ENCODE data around the gene BEND7. TPM values are rescaled to one million over a fixed set of nuclear protein-coding genes. Genes with fewer than 3 reads are reported as not detected.

BEND7 gene
- total and polyA plus RNA-seq, 2 of the 8 experiments (the other 6 are each of a cell fraction or from before 2014, with no cell fraction given): 1.9 to 8.2 TPM

DNA sequence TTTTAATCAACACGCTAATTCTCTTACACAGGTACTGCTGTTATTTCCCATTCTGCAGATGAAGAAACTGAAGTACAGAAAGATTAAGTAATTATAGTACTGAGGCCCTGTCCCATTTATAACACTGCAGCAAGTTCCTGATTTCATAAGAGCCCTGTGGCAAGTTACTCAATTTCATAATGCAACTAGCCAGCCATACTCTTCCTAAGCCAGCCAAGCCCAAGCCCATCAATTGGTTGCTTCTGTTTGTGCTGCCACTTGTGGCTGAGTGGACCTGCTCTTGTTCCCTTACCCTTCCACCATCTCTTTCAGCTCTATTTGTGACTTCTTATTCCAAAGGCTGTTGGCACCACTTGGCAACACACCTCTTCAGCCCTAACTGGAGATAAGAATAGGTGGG is 38.2 kb upstream of the BEND7 start (continued):
- TF ChIP-seq, protein P1, sequence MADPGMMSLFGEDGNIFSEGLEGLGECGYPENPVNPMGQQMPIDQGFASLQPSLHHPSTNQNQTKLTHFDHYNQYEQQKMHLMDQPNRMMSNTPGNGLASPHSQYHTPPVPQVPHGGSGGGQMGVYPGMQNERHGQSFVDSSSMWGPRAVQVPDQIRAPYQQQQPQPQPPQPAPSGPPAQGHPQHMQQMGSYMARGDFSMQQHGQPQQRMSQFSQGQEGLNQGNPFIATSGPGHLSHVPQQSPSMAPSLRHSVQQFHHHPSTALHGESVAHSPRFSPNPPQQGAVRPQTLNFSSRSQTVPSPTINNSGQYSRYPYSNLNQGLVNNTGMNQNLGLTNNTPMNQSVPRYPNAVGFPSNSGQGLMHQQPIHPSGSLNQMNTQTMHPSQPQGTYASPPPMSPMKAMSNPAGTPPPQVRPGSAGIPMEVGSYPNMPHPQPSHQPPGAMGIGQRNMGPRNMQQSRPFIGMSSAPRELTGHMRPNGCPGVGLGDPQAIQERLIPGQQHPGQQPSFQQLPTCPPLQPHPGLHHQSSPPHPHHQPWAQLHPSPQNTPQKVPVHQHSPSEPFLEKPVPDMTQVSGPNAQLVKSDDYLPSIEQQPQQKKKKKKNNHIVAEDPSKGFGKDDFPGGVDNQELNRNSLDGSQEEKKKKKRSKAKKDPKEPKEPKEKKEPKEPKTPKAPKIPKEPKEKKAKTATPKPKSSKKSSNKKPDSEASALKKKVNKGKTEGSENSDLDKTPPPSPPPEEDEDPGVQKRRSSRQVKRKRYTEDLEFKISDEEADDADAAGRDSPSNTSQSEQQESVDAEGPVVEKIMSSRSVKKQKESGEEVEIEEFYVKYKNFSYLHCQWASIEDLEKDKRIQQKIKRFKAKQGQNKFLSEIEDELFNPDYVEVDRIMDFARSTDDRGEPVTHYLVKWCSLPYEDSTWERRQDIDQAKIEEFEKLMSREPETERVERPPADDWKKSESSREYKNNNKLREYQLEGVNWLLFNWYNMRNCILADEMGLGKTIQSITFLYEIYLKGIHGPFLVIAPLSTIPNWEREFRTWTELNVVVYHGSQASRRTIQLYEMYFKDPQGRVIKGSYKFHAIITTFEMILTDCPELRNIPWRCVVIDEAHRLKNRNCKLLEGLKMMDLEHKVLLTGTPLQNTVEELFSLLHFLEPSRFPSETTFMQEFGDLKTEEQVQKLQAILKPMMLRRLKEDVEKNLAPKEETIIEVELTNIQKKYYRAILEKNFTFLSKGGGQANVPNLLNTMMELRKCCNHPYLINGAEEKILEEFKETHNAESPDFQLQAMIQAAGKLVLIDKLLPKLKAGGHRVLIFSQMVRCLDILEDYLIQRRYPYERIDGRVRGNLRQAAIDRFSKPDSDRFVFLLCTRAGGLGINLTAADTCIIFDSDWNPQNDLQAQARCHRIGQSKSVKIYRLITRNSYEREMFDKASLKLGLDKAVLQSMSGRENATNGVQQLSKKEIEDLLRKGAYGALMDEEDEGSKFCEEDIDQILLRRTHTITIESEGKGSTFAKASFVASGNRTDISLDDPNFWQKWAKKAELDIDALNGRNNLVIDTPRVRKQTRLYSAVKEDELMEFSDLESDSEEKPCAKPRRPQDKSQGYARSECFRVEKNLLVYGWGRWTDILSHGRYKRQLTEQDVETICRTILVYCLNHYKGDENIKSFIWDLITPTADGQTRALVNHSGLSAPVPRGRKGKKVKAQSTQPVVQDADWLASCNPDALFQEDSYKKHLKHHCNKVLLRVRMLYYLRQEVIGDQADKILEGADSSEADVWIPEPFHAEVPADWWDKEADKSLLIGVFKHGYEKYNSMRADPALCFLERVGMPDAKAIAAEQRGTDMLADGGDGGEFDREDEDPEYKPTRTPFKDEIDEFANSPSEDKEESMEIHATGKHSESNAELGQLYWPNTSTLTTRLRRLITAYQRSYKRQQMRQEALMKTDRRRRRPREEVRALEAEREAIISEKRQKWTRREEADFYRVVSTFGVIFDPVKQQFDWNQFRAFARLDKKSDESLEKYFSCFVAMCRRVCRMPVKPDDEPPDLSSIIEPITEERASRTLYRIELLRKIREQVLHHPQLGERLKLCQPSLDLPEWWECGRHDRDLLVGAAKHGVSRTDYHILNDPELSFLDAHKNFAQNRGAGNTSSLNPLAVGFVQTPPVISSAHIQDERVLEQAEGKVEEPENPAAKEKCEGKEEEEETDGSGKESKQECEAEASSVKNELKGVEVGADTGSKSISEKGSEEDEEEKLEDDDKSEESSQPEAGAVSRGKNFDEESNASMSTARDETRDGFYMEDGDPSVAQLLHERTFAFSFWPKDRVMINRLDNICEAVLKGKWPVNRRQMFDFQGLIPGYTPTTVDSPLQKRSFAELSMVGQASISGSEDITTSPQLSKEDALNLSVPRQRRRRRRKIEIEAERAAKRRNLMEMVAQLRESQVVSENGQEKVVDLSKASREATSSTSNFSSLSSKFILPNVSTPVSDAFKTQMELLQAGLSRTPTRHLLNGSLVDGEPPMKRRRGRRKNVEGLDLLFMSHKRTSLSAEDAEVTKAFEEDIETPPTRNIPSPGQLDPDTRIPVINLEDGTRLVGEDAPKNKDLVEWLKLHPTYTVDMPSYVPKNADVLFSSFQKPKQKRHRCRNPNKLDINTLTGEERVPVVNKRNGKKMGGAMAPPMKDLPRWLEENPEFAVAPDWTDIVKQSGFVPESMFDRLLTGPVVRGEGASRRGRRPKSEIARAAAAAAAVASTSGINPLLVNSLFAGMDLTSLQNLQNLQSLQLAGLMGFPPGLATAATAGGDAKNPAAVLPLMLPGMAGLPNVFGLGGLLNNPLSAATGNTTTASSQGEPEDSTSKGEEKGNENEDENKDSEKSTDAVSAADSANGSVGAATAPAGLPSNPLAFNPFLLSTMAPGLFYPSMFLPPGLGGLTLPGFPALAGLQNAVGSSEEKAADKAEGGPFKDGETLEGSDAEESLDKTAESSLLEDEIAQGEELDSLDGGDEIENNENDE (IDR thresholded peaks at IDR 0.05; ENCODE audit: insufficient replicate concordance, low read length): no peak
- TF ChIP-seq JUND (IDR thresholded peaks at IDR 0.05; ENCODE audit: low read length) (no peak), TCF12 (IDR thresholded peaks at IDR 0.05; ENCODE audit: low read depth, low read length) (no peak), JUN (IDR thresholded peaks at IDR 0.05; ENCODE audit: low read depth, low read length) (no peak), TAF1 (IDR thresholded peaks at IDR 0.05; ENCODE audit: low read depth, low read length) (no peak), RBBP5 (IDR thresholded peaks at IDR 0.05; ENCODE audit: borderline replicate concordance, low read depth, low read length) (no peak), MAFK (IDR thresholded peaks at IDR 0.05; ENCODE audit: low read depth, low read length) (no peak), RFX5 (IDR thresholded peaks at IDR 0.05; ENCODE audit: borderline replicate concordance, low read depth, low read length) (no peak)
- TF ChIP-seq, protein P2, sequence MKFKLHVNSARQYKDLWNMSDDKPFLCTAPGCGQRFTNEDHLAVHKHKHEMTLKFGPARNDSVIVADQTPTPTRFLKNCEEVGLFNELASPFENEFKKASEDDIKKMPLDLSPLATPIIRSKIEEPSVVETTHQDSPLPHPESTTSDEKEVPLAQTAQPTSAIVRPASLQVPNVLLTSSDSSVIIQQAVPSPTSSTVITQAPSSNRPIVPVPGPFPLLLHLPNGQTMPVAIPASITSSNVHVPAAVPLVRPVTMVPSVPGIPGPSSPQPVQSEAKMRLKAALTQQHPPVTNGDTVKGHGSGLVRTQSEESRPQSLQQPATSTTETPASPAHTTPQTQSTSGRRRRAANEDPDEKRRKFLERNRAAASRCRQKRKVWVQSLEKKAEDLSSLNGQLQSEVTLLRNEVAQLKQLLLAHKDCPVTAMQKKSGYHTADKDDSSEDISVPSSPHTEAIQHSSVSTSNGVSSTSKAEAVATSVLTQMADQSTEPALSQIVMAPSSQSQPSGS (IDR thresholded peaks at IDR 0.05; ENCODE audit: low read length): no peak
- TF ChIP-seq, protein P3, sequence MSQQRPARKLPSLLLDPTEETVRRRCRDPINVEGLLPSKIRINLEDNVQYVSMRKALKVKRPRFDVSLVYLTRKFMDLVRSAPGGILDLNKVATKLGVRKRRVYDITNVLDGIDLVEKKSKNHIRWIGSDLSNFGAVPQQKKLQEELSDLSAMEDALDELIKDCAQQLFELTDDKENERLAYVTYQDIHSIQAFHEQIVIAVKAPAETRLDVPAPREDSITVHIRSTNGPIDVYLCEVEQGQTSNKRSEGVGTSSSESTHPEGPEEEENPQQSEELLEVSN (IDR thresholded peaks at IDR 0.05): no peak
